Panc1 (cell line): ENCODE data around the gene TICAM2.

ENCODE experiments used
- POLR2AphosphoS5 ChIP-seq: IDR thresholded peaks from 2 replicates; pipeline ENCODE4 v1.6.1; 2012; ENCODE audit warnings: mild to moderate bottlenecking, low read depth, low read length, moderate library complexity
- SIN3A ChIP-seq: IDR thresholded peaks from 2 replicates; pipeline ENCODE4 v1.6.1; 2012; ENCODE audit warnings: low read depth, mild to moderate bottlenecking, low read length, moderate library complexity, borderline replicate concordance; ENCODE audit not compliant: insufficient read depth
- TCF7L2 ChIP-seq: IDR thresholded peaks from 2 replicates; pipeline ENCODE4 v1.6.1; 2011; ENCODE audit warnings: mild to moderate bottlenecking, low read depth, low read length, inconsistent platforms
- TF ChIP-seq, protein P1 (sequence below): fragments of 450-650 bp; IDR thresholded peaks from 2 replicates; pipeline ENCODE4 v1.5.1; 2017; ENCODE audit warnings: mild to moderate bottlenecking
- TF ChIP-seq, protein P2 (sequence below), 2 experiments: IDR thresholded peaks; 2 replicates each; pipeline ENCODE4 v1.6.1; 2011 to 2012; ENCODE audit warnings: low read depth in 2 of 2, control low read depth in 1 of 2, low read length in 1 of 2, mild to moderate bottlenecking in 1 of 2, moderate library complexity in 1 of 2; ENCODE audit not compliant: insufficient read depth in 1 of 2

DNA sequence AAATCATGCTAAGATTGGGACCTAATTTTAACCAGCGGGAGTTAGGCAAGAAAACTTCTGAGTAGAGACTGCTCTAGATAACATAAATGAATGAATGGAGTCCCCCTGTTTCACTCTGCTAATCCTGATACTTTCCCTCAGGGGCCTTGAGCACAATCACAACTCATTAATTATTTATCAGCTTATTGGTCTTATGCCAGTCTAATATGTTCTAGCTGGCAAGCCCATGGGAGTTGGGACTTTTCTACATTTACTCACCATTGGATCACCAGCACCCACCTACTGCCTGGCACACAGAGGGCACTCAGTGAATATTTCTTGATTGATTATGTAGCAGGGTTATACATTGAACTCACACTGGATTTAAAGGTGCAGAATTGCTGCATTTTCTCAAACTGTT, 37.1 kb upstream of the TICAM2 start:
- no peak for TF ChIP-seq POLR2AphosphoS5
- TF ChIP-seq, protein P1, sequence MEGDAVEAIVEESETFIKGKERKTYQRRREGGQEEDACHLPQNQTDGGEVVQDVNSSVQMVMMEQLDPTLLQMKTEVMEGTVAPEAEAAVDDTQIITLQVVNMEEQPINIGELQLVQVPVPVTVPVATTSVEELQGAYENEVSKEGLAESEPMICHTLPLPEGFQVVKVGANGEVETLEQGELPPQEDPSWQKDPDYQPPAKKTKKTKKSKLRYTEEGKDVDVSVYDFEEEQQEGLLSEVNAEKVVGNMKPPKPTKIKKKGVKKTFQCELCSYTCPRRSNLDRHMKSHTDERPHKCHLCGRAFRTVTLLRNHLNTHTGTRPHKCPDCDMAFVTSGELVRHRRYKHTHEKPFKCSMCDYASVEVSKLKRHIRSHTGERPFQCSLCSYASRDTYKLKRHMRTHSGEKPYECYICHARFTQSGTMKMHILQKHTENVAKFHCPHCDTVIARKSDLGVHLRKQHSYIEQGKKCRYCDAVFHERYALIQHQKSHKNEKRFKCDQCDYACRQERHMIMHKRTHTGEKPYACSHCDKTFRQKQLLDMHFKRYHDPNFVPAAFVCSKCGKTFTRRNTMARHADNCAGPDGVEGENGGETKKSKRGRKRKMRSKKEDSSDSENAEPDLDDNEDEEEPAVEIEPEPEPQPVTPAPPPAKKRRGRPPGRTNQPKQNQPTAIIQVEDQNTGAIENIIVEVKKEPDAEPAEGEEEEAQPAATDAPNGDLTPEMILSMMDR, result no peak
- TF ChIP-seq, protein P2, sequence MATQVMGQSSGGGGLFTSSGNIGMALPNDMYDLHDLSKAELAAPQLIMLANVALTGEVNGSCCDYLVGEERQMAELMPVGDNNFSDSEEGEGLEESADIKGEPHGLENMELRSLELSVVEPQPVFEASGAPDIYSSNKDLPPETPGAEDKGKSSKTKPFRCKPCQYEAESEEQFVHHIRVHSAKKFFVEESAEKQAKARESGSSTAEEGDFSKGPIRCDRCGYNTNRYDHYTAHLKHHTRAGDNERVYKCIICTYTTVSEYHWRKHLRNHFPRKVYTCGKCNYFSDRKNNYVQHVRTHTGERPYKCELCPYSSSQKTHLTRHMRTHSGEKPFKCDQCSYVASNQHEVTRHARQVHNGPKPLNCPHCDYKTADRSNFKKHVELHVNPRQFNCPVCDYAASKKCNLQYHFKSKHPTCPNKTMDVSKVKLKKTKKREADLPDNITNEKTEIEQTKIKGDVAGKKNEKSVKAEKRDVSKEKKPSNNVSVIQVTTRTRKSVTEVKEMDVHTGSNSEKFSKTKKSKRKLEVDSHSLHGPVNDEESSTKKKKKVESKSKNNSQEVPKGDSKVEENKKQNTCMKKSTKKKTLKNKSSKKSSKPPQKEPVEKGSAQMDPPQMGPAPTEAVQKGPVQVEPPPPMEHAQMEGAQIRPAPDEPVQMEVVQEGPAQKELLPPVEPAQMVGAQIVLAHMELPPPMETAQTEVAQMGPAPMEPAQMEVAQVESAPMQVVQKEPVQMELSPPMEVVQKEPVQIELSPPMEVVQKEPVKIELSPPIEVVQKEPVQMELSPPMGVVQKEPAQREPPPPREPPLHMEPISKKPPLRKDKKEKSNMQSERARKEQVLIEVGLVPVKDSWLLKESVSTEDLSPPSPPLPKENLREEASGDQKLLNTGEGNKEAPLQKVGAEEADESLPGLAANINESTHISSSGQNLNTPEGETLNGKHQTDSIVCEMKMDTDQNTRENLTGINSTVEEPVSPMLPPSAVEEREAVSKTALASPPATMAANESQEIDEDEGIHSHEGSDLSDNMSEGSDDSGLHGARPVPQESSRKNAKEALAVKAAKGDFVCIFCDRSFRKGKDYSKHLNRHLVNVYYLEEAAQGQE (IDR thresholded peaks at IDR 0.05; ENCODE audit: insufficient read depth in 1 of 2, low read depth in 2 of 2, low read length in 1 of 2), result no peak
- TF ChIP-seq TCF7L2, result no peak
- TF ChIP-seq SIN3A, result no peak
